ENCODE data around the gene MAEL.
"Not testable (repeated sequence)": the region's sequence is repeated elsewhere in the genome, so short reads cannot be mapped to it uniquely, and the experiment has no call there.

Gene MAEL

DNA sequence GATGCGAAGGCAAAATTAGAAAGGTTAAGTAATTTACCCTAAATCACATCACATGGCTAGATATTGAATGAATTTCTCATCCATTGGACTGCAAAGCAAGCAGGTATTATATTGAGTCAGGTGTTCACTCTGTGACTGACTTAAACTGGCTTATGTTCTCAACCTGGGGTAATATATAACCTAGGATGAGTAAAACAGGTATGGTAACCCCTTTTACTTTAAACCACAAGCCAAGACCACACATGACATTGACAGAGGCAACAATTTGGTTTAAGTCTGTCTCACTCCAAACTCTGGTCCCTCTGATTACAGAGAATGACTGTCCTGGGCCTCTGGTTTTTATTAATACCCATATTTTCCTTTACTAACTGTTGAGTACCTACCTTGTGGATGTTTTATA lies 33.3 kb downstream of the MAEL start:
- ATAC-seq (ENCODE audit: low read depth) (no peak), DNase-seq (ENCODE audit: low spot score) (no peak)

DNA sequence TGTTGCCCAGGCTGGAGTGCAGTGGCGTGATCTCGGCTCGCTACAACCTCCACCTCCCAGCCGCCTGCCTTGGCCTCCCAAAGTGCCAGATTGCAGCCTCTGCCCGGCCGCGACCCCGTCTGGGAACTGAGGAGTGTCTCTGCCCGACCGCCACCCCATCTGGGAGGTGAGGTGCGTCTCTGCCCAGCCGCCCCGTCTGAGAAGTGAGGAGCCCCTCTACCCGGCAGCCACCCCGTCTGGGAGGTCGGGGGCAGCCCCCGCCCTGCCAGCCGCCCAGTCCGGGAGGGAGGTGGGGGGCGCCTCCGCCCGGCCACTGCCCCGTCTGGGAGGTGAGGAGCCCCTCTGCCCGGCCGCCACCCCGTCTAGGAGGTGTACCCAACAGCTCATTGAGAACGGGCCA lies 40.5 kb downstream of the MAEL start:
- not testable (repeated sequence) for ATAC-seq (ENCODE audit: low read depth); H3K9me3 ChIP-seq (ENCODE audit: severe bottlenecking); H3K36me3 ChIP-seq (ENCODE audit: low read depth); H3K4me1 ChIP-seq (ENCODE audit: insufficient read depth, poor library complexity, severe bottlenecking); H3K27me3 ChIP-seq (ENCODE audit: insufficient read depth, poor library complexity, severe bottlenecking); H3K4me3 ChIP-seq (ENCODE audit: severe bottlenecking); H3K27ac ChIP-seq (ENCODE audit: poor library complexity, severe bottlenecking); DNase-seq (ENCODE audit: low spot score)

More for the DNA sequence above, 33.3 kb downstream of the MAEL start:
- H3K27me3 ChIP-seq (ENCODE audit: insufficient read depth, poor library complexity, severe bottlenecking): no peaks in the 10 kb centered on the region
- no peaks in the 10 kb centered on the region for H3K36me3 ChIP-seq (ENCODE audit: low read depth)
- no peaks in the 10 kb centered on the region for H3K9me3 ChIP-seq (ENCODE audit: severe bottlenecking)
- no peak overlapping the region for H3K4me3 ChIP-seq (ENCODE audit: severe bottlenecking)
- H3K4me1 ChIP-seq (ENCODE audit: insufficient read depth, poor library complexity, severe bottlenecking): no peaks in the 10 kb centered on the region
- TF ChIP-seq, protein P1, sequence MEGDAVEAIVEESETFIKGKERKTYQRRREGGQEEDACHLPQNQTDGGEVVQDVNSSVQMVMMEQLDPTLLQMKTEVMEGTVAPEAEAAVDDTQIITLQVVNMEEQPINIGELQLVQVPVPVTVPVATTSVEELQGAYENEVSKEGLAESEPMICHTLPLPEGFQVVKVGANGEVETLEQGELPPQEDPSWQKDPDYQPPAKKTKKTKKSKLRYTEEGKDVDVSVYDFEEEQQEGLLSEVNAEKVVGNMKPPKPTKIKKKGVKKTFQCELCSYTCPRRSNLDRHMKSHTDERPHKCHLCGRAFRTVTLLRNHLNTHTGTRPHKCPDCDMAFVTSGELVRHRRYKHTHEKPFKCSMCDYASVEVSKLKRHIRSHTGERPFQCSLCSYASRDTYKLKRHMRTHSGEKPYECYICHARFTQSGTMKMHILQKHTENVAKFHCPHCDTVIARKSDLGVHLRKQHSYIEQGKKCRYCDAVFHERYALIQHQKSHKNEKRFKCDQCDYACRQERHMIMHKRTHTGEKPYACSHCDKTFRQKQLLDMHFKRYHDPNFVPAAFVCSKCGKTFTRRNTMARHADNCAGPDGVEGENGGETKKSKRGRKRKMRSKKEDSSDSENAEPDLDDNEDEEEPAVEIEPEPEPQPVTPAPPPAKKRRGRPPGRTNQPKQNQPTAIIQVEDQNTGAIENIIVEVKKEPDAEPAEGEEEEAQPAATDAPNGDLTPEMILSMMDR (IDR thresholded peaks at IDR 0.05; ENCODE audit: poor library complexity, severe bottlenecking): no peak
- H3K27ac ChIP-seq (ENCODE audit: poor library complexity, severe bottlenecking): no peak overlapping the region

DNA sequence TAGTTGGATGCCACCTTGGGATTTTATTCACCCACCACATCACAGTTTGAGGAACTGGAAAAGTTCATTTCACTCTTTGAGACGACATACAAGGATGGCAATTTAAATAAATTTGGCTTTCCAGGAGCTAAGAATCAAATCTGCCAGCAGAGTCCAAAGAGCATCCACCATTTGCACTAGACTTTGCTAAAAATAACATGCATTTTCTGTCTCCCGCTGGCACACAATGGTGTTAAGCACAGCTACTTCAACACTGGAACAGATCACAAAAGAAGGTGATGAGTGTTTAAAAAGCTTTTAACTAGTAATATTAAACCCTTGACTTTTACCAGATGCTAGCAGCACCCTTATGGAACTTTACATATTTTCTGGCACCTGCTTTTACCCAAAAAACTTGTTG lies 44.6 kb downstream of the MAEL start:
- Histone ChIP-seq H3K9me3 (ENCODE audit: severe bottlenecking) (no peaks in the 10 kb centered on the region), H3K36me3 (ENCODE audit: low read depth) (no peaks in the 10 kb centered on the region), H3K27ac (ENCODE audit: poor library complexity, severe bottlenecking) (no peak overlapping the region), H3K4me1 (ENCODE audit: insufficient read depth, poor library complexity, severe bottlenecking) (no peaks in the 10 kb centered on the region), H3K27me3 (ENCODE audit: insufficient read depth, poor library complexity, severe bottlenecking) (peaks cover 6% of the 10 kb centered on the region), H3K4me3 (ENCODE audit: severe bottlenecking) (no peak overlapping the region)
- TF ChIP-seq, protein P1 (IDR thresholded peaks at IDR 0.05; ENCODE audit: poor library complexity, severe bottlenecking): no peak
- DNase-seq (ENCODE audit: low spot score) (no peak), ATAC-seq (ENCODE audit: low read depth) (no peak)

DNA sequence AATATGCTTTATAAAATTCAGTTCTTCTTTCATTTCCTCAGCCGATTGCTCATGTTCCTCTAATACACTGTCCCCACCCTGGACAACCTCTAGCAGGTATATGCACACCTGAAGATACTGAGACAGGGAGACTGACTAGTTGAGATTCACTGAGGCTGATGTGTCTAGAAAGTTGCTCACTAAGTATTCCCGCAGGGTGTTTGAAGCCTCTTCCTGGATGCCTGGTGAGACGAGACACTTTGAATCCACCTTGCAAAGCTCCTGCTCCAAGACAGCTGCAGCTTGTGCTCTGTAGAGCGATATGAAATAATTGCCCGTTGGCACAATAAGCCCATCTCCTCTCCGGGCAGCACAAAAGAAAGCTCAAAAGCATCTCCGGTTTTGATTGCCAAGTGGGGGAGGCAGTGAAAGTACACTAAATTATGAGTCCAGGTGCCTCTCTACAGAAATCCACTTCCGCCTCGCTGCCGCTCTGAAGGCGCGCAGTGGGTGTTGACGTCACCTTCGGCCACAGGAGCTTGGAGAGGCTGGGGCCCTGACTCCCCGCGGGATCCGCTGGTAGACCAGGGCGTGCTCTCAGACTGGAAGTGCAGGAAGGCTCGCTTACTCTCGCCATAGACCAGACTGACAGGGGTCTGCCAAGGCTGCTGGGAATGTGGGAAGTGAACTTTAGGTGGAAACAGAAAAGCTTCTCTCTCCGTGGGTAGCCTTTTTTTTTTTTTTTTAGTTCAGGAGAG lies 54.8 kb downstream of the MAEL start:
- H3K36me3 ChIP-seq (ENCODE audit: low read depth): no peaks in the 10 kb centered on the region
- H3K27me3 ChIP-seq (ENCODE audit: insufficient read depth, poor library complexity, severe bottlenecking): peaks cover 4% of the 10 kb centered on the region
- TF ChIP-seq, protein P1 (IDR thresholded peaks at IDR 0.05; ENCODE audit: poor library complexity, severe bottlenecking): no peak
- H3K27ac ChIP-seq (ENCODE audit: poor library complexity, severe bottlenecking): no peak overlapping the region
- DNase-seq (ENCODE audit: low spot score): no peak
- peak; percentile 97 for ATAC-seq (ENCODE audit: low read depth)
- no peaks in the 10 kb centered on the region for H3K9me3 ChIP-seq (ENCODE audit: severe bottlenecking)
- H3K4me1 ChIP-seq (ENCODE audit: insufficient read depth, poor library complexity, severe bottlenecking): no peaks in the 10 kb centered on the region
- H3K4me3 ChIP-seq (ENCODE audit: severe bottlenecking): peak overlapping the region; percentile 17

DNA sequence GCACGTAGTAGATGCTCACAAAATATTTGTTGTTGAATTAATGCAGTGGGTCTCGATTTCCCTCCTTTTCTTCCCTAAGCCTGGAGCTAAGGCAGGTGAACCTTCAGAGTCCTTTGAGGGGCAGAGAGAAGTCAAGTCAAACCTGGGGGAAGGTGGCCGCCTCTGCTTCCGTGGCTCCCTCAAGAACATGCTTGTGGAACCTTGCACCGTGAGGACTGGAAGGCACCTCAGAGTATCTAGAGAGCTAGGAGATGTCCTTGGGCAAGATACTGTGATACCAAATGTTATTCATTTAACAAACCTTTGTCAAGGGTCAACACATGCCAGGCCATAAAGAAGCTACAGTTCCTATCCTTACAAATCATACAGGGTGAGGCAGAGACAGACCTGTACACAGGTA lies 62.8 kb downstream of the MAEL start:
- TF ChIP-seq, protein P1 (IDR thresholded peaks at IDR 0.05; ENCODE audit: poor library complexity, severe bottlenecking): no peak
- Histone ChIP-seq H3K36me3 (ENCODE audit: low read depth) (no peaks in the 10 kb centered on the region), H3K9me3 (ENCODE audit: severe bottlenecking) (no peaks in the 10 kb centered on the region), H3K27me3 (ENCODE audit: insufficient read depth, poor library complexity, severe bottlenecking) (no peaks in the 10 kb centered on the region), H3K4me1 (ENCODE audit: insufficient read depth, poor library complexity, severe bottlenecking) (no peaks in the 10 kb centered on the region), H3K4me3 (ENCODE audit: severe bottlenecking) (no peak overlapping the region), H3K27ac (ENCODE audit: poor library complexity, severe bottlenecking) (no peak overlapping the region)
- DNase-seq (ENCODE audit: low spot score): no peak
- ATAC-seq (ENCODE audit: low read depth): no peak

All from RWPE2 (cell line).